ENCODE measurements around the gene WDR62. TPM values are rescaled to one million over a fixed set of nuclear protein-coding genes. Genes with fewer than 3 reads are reported as not detected.
A peak's percentile ranks its signal among the peaks of the same experiment; 100 is the strongest.

WDR62 gene
- total RNA-seq, 1 donor from 2014 or later: 0.26 TPM

DNA sequence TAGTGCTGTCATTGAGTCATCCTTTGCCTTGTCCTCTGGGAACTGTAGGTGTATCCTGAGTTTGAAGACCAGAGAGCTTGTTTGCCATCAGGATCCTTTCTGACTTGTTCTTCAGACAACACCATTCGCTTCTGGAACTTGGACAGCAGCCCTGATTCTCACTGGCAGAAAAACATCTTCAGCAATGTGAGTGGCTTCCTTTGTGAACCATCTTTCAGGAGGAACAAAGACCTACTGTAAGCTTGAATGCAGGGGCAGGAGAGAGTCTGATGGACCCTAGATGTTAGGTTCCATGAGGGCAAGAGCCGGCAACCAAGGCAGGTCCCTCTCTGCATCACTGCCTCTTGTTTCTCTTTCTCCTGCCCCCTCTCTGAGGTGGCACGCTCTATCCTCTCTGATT is 26.7 kb downstream of the WDR62 start:
- no peaks in the 10 kb centered on the region for H3K36me3 ChIP-seq (ENCODE audit: control insufficient read depth, insufficient read depth, low read length)
- H3K27me3 ChIP-seq (ENCODE audit: control insufficient read depth, insufficient read depth, low read length): no peaks in the 10 kb centered on the region
- H3K4me3 ChIP-seq (ENCODE audit: low read depth, low read length): no peak overlapping the region
- TF ChIP-seq, protein P1, sequence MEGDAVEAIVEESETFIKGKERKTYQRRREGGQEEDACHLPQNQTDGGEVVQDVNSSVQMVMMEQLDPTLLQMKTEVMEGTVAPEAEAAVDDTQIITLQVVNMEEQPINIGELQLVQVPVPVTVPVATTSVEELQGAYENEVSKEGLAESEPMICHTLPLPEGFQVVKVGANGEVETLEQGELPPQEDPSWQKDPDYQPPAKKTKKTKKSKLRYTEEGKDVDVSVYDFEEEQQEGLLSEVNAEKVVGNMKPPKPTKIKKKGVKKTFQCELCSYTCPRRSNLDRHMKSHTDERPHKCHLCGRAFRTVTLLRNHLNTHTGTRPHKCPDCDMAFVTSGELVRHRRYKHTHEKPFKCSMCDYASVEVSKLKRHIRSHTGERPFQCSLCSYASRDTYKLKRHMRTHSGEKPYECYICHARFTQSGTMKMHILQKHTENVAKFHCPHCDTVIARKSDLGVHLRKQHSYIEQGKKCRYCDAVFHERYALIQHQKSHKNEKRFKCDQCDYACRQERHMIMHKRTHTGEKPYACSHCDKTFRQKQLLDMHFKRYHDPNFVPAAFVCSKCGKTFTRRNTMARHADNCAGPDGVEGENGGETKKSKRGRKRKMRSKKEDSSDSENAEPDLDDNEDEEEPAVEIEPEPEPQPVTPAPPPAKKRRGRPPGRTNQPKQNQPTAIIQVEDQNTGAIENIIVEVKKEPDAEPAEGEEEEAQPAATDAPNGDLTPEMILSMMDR (IDR thresholded peaks at IDR 0.05; ENCODE audit: insufficient read depth, low read length, severe bottlenecking): no peak
- FAIRE-seq: no peak
- peak; percentile 4 for DNase-seq (ENCODE audit: low read depth)

DNA sequence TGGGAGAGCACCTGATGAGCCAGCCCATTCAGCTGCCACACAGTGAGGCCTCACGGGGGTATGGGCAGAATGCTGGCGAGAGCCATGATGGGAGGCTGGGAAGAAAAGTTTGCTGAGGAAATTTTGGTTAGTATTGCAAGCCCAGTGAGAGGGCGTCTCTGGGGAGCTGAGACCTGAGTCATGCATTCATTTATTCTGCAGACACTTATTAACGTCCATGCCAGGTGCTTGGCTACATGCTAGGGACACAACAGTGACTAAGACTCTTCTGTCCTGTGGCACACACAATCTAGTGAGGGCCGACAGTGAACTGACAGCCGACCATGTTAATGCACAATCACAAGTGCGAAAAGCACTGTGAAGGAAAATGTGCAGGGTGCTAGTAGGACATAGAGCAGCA is 27.2 kb downstream of the WDR62 start:
- no peak for DNase-seq (ENCODE audit: low read depth)
- Histone ChIP-seq H3K4me3 (ENCODE audit: low read depth, low read length) (no peak overlapping the region), H3K36me3 (ENCODE audit: control insufficient read depth, insufficient read depth, low read length) (no peaks in the 10 kb centered on the region), H3K27me3 (ENCODE audit: control insufficient read depth, insufficient read depth, low read length) (no peaks in the 10 kb centered on the region)
- no peak for FAIRE-seq
- TF ChIP-seq, protein P1 (IDR thresholded peaks at IDR 0.05; ENCODE audit: insufficient read depth, low read length, severe bottlenecking): no peak

DNA sequence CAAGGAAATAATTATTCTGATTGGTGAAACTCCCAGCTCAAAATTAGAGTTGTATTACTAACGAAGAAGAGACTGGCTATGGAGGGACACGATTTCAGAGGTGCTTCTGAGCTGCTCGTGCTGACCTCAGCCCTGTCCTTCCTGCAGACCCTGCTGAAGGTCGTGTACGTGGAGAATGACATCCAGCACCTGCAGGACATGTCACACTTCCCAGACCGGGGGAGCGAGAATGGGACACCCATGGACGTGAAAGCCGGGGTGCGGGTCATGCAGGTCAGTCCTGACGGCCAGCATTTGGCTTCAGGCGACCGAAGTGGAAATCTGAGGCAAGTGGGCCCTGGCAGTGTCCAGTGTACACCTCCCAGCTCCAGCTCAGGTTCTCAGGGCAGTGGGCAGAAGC is 28.2 kb downstream of the WDR62 start:
- FAIRE-seq: no peak

GRCh38 chr19:36084231-36085009 is 29.7 kb downstream of the WDR62 start:
- Histone ChIP-seq H3K36me3 (ENCODE audit: control insufficient read depth, insufficient read depth, low read length) (no peaks in the 10 kb centered on the region), H3K4me3 (ENCODE audit: low read depth, low read length) (no peak overlapping the region), H3K27me3 (ENCODE audit: control insufficient read depth, insufficient read depth, low read length) (no peaks in the 10 kb centered on the region)
- TF ChIP-seq, protein P1 (IDR thresholded peaks at IDR 0.05; ENCODE audit: insufficient read depth, low read length, severe bottlenecking): no peak
- DNase-seq (ENCODE audit: low read depth) (no peak), FAIRE-seq (no peak)

More for the DNA sequence above, 28.2 kb downstream of the WDR62 start:
- Histone ChIP-seq H3K27me3 (ENCODE audit: control insufficient read depth, insufficient read depth, low read length) (no peaks in the 10 kb centered on the region), H3K36me3 (ENCODE audit: control insufficient read depth, insufficient read depth, low read length) (no peaks in the 10 kb centered on the region), H3K4me3 (ENCODE audit: low read depth, low read length) (no peak overlapping the region)
- no peak for DNase-seq (ENCODE audit: low read depth)
- TF ChIP-seq, protein P1 (IDR thresholded peaks at IDR 0.05; ENCODE audit: insufficient read depth, low read length, severe bottlenecking): no peak

- Histone ChIP-seq H3K4me3 (ENCODE audit: low read depth, low read length) (no peak overlapping the region), H3K36me3 (ENCODE audit: control insufficient read depth, insufficient read depth, low read length) (peaks cover 1% of the 10 kb centered on the region), H3K27me3 (ENCODE audit: control insufficient read depth, insufficient read depth, low read length) (no peaks in the 10 kb centered on the region)
- TF ChIP-seq, protein P1 (IDR thresholded peaks at IDR 0.05; ENCODE audit: insufficient read depth, low read length, severe bottlenecking): no peak
- FAIRE-seq (no peak), DNase-seq (ENCODE audit: low read depth) (no peak)
These were observed 31.6 kb downstream of the WDR62 start for GRCh38 chr19:36086326-36086725.

DNA sequence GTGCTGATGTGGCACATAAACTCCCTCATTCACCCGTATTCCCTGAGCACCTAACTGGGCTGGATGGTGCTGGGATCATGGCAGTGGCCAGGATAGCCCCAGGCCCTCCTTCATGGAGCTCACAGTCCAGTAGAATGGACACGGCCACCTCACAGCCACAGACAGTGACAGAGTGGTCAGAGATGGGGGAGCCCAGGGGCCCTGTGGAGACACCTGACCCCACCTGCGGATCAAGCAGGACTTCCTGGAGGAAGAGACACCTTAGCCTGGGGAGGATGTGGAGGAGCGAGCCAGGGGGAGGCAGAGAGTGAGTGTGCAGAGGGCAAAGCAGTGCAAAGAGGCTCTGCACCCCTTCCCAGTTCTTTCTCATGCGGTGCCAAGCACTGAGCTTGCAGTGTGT is 35.1 kb downstream of the WDR62 start:
- FAIRE-seq (no peak), DNase-seq (ENCODE audit: low read depth) (no peak)
- peaks cover 1% of the 10 kb centered on the region for H3K36me3 ChIP-seq (ENCODE audit: control insufficient read depth, insufficient read depth, low read length)
- TF ChIP-seq, protein P1 (IDR thresholded peaks at IDR 0.05; ENCODE audit: insufficient read depth, low read length, severe bottlenecking): no peak
- no peaks in the 10 kb centered on the region for H3K27me3 ChIP-seq (ENCODE audit: control insufficient read depth, insufficient read depth, low read length)
- H3K4me3 ChIP-seq (ENCODE audit: low read depth, low read length): no peak overlapping the region

All from bronchial epithelial cell (primary cell).